ENCODE results near the gene GTPBP4. TPM values are rescaled to one million over a fixed set of nuclear protein-coding genes. Genes with fewer than 3 reads are reported as not detected.
A peak's percentile ranks its signal among the peaks of the same experiment; 100 is the strongest.

The GTPBP4 gene
- total and polyA plus RNA-seq, 9 donors = 17.9 to 44.7 (median 30.5) TPM

DNA sequence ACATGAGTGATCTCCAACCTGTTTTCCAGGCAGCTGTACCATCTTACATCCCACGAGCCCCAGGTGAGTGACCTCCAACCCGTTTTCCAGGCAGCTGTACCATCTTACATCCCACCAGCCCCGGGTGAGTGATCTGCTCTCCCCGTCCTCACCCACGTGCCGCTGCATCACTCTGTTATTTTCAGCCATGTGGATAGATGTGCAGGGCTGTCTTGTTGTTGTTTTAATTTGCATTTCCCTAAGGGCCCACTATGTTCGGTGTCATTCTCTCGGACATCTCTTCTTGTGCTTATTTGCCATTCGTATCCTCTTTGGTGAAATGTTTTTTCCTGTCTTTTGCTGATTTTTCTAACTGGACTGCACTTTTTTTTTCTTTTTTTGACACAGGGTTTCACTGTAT, 38.8 kb upstream of the GTPBP4 start:
- Histone ChIP-seq H3K27ac (no peak overlapping the region), H3K9me3 (no peaks in the 10 kb centered on the region), H3K4me3 (no peak overlapping the region), H3K27me3 (no peaks in the 10 kb centered on the region), H3K4me1 (ENCODE audit: insufficient read depth) (no peaks in the 10 kb centered on the region), H3K36me3 (no peaks in the 10 kb centered on the region)
- TF ChIP-seq, protein P1, sequence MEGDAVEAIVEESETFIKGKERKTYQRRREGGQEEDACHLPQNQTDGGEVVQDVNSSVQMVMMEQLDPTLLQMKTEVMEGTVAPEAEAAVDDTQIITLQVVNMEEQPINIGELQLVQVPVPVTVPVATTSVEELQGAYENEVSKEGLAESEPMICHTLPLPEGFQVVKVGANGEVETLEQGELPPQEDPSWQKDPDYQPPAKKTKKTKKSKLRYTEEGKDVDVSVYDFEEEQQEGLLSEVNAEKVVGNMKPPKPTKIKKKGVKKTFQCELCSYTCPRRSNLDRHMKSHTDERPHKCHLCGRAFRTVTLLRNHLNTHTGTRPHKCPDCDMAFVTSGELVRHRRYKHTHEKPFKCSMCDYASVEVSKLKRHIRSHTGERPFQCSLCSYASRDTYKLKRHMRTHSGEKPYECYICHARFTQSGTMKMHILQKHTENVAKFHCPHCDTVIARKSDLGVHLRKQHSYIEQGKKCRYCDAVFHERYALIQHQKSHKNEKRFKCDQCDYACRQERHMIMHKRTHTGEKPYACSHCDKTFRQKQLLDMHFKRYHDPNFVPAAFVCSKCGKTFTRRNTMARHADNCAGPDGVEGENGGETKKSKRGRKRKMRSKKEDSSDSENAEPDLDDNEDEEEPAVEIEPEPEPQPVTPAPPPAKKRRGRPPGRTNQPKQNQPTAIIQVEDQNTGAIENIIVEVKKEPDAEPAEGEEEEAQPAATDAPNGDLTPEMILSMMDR (IDR thresholded peaks at IDR 0.05) = no peak
- TF ChIP-seq POLR2A (IDR thresholded peaks at IDR 0.05) (no peak), EP300 (IDR thresholded peaks at IDR 0.05) (no peak)
- intact Hi-C loops (cut with DNase I) = no loop called here
- DNase-seq = no peak
- 72 to 76% (median 72%) methylated on average over 9 of the region's 9 CpGs for WGBS, 3 donors

DNA sequence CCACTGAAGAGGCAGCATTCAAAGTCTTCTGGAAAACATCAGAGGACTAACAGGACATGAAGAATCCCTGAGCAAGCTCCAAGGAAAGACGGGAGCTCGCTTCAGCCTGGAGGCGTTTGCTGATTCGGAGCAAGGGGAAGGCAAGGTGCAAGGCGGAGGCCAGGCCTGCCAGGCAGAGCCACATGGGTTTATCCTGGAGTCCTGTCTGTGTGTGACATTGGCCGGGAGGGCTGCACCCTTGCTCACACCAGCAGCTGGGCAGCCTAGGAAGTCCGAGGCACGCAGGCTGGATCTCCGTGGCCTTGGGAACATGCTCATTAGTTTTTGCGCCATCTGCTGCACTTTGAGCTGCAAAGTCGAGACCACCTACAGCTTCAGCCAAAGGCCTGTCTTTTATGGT, 34.4 kb upstream of the GTPBP4 start:
- Histone ChIP-seq H3K9me3 (no peaks in the 10 kb centered on the region), H3K36me3 (no peaks in the 10 kb centered on the region), H3K4me3 (no peak overlapping the region), H3K27me3 (no peaks in the 10 kb centered on the region), H3K27ac (no peak overlapping the region), H3K4me1 (ENCODE audit: insufficient read depth) (no peaks in the 10 kb centered on the region)
- DNase-seq = no peak
- intact Hi-C loops (cut with DNase I) = no loop called here
- 50 to 66% (median 58%) methylated on average over 11 of the region's 11 CpGs for WGBS, 3 donors
- TF ChIP-seq EP300 (IDR thresholded peaks at IDR 0.05) = no peak
- no peak for TF ChIP-seq POLR2A (IDR thresholded peaks at IDR 0.05)
- TF ChIP-seq, protein P1 (IDR thresholded peaks at IDR 0.05) = no peak

DNA sequence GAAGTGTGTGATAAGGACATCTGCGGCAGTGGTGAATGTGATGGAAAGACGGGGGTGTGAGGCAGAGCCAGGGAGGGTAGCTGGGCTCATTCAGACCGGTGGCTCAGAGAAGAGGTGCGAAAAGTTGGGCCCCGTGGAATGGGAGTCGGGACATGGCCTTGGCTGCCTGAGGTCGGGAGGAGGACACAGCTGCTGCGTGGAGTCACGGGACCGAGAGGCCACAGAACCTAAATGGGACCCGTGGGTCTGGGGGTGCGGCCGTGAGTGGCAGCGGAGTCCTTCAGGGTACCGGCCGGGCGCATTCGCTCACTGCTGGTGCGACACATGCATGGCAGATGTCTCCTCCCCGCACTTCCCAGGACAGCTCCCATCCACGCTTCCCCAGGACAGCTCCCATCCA, 33.8 kb upstream of the GTPBP4 start:
- Histone ChIP-seq H3K9me3 (no peaks in the 10 kb centered on the region), H3K4me3 (no peak overlapping the region), H3K4me1 (ENCODE audit: insufficient read depth) (no peaks in the 10 kb centered on the region), H3K36me3 (no peaks in the 10 kb centered on the region), H3K27ac (no peak overlapping the region), H3K27me3 (no peaks in the 10 kb centered on the region)
- 80 to 88% (median 84%) methylated on average over 21 of the region's 21 CpGs for WGBS, 3 donors
- TF ChIP-seq POLR2A (IDR thresholded peaks at IDR 0.05) (no peak), EP300 (IDR thresholded peaks at IDR 0.05) (no peak)
- TF ChIP-seq, protein P1 (IDR thresholded peaks at IDR 0.05) = no peak
- no peak for DNase-seq
- intact Hi-C loops (cut with DNase I) = no loop called here

DNA sequence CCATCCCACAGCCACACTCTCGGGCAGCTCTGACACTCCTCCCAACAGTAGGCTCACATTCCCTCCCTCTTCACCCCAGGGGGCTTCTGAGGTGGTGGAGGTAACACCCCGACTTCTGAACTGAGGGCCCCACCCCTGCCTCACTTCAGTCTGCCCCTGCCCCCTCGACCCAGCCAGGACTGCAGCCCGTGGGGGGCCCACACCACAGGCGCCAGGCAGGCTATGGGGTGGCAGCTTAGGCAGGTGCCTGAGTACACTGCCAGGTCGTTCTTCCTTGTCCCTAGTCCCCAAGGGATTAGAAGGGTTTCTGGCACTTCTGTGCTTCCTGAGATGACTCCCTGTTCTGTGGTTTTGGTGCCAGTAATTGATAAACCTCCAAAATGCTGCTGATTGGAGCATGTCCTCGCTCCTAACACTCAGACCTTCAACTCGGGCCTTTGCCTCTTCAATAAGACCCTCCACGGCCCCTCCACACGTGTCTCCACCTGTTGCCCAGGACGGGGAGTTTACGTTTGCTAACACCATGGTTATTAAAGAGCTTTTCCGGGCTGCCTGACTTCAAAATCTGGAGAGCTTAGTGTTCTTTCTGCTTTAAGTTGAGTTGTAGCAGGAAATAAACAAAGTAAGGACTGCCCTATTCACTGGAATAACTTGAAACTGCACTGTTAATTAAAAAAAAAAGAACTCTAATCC, 33.0 kb upstream of the GTPBP4 start:
- DNase-seq = peak in 1 of 5 donors; percentile 19
- no peak overlapping the region for H3K4me3 ChIP-seq
- H3K27ac ChIP-seq = no peak overlapping the region
- TF ChIP-seq POLR2A (IDR thresholded peaks at IDR 0.05) = no peak
- TF ChIP-seq EP300 (IDR thresholded peaks at IDR 0.05) = no peak
- TF ChIP-seq, protein P1 (IDR thresholded peaks at IDR 0.05) = no peak
- 16 to 21% (median 20%) methylated on average over 13 of the region's 13 CpGs for WGBS, 3 donors
- intact Hi-C loops (cut with DNase I) = no loop called here
- no peaks in the 10 kb centered on the region for H3K36me3 ChIP-seq
- no peaks in the 10 kb centered on the region for H3K9me3 ChIP-seq
- H3K27me3 ChIP-seq = no peaks in the 10 kb centered on the region
- no peaks in the 10 kb centered on the region for H3K4me1 ChIP-seq (ENCODE audit: insufficient read depth)
